A673 (cell line): ENCODE results near the gene SIT1. TPM values are rescaled to one million over a fixed set of nuclear protein-coding genes. Genes with fewer than 3 reads are reported as not detected.

Experiments used
- BruUV-seq: library from RNA; stranded (reverse); fragments of 400-500 nt; replicated peaks from 2 replicates; lab custom pipeline; 2021; lab: Mats Ljungman, UMichigan
- CTCF ChIA-PET: fragments of 300-600 bp; sonication (Branson Sonifier 250); formaldehyde crosslinking; loops from one replicate; lab custom pipeline; 2022; ENCODE audit warnings: antibody characterized with exemption; lab: Charles Lee
- POLR2A ChIA-PET: fragments of 300-600 bp; sonication (Branson Sonifier 250); formaldehyde crosslinking; loops from one replicate; lab custom pipeline; 2022; ENCODE audit warnings: antibody characterized with exemption; ENCODE audit not compliant: low non-redundant PET; lab: Charles Lee
- DNase-seq: peaks from one replicate; pipeline ENCODE4 v3.0.0-alpha.2; 2015; ENCODE audit warnings: low spot score
- H3K27ac ChIP-seq: fragments of 200-600 bp; sonication (generic); 2 replicates; pipeline ENCODE4 v1.5.1; 2016; ENCODE audit warnings: mixed run types, low read depth, mild to moderate bottlenecking, mixed read lengths, antibody characterized with exemption, low read length; ENCODE audit not compliant: poor library complexity, severe bottlenecking
- H3K27me3 ChIP-seq: fragments of 200-600 bp; sonication (generic); replicated peaks from 2 replicates; pipeline ENCODE4 v1.6.1; 2017; ENCODE audit warnings: mixed run types, low read depth, mild to moderate bottlenecking, mixed read lengths, antibody characterized with exemption, low read length; ENCODE audit not compliant: insufficient read depth, poor library complexity
- H3K36me3 ChIP-seq: fragments of 200-600 bp; sonication (generic); 2 replicates; pipeline ENCODE4 v1.6.1; 2016; ENCODE audit warnings: mixed run types, mild to moderate bottlenecking, mixed read lengths, antibody characterized with exemption, low read length; ENCODE audit not compliant: insufficient read depth, poor library complexity, severe bottlenecking
- H3K4me1 ChIP-seq: fragments of 200-600 bp; sonication (generic); 2 replicates; pipeline ENCODE4 v1.6.1; 2017; ENCODE audit warnings: mixed run types, mild to moderate bottlenecking, mixed read lengths, antibody characterized with exemption, low read length; ENCODE audit not compliant: insufficient read depth, poor library complexity, severe bottlenecking
- H3K4me3 ChIP-seq: fragments of 200-600 bp; sonication (generic); 2 replicates; pipeline ENCODE4 v1.5.1; 2016; ENCODE audit warnings: low read depth, mixed run types, mild to moderate bottlenecking, mixed read lengths, low read length; ENCODE audit not compliant: poor library complexity, severe bottlenecking
- H3K9me3 ChIP-seq: fragments of 200-600 bp; sonication (generic); 2 replicates; pipeline ENCODE4 v1.6.1; 2016; ENCODE audit warnings: mixed run types, low read depth, mild to moderate bottlenecking, mixed read lengths, antibody characterized with exemption, low read length; ENCODE audit not compliant: poor library complexity, severe bottlenecking
- EZH2 ChIP-seq: fragments of 200-600 bp; sonication (generic); IDR thresholded peaks from 2 replicates; pipeline ENCODE4 v1.6.1; 2017; ENCODE audit warnings: borderline replicate concordance, low read depth, mild to moderate bottlenecking, mixed read lengths, antibody characterized with exemption, low read length; ENCODE audit not compliant: poor library complexity, severe bottlenecking
- intact Hi-C: fragments of 100-400 bp; cut with micrococcal nuclease; formaldehyde crosslinking; loops from one replicate; pipeline ENCODE4 v1.10.0; 2022; ENCODE audit not compliant: unreplicated experiment
- total RNA-seq: library from RNA; stranded (reverse); gene quantifications from 2 replicates; pipeline ENCODE4 v1.2.3, GENCODE V29; 2021
- TF ChIP-seq, protein P1 (sequence below): fragments of 300-800, 200-600 bp; sonication (generic); conservative IDR thresholded peaks from 2 replicates; pipeline ENCODE4 v1.5.1; 2017; ENCODE audit warnings: low read depth, mild to moderate bottlenecking, antibody characterized with exemption, low read length, moderate library complexity, mixed read lengths

Gene SIT1
- total RNA-seq, 1 experiment from 2014 or later, result not detected

DNA sequence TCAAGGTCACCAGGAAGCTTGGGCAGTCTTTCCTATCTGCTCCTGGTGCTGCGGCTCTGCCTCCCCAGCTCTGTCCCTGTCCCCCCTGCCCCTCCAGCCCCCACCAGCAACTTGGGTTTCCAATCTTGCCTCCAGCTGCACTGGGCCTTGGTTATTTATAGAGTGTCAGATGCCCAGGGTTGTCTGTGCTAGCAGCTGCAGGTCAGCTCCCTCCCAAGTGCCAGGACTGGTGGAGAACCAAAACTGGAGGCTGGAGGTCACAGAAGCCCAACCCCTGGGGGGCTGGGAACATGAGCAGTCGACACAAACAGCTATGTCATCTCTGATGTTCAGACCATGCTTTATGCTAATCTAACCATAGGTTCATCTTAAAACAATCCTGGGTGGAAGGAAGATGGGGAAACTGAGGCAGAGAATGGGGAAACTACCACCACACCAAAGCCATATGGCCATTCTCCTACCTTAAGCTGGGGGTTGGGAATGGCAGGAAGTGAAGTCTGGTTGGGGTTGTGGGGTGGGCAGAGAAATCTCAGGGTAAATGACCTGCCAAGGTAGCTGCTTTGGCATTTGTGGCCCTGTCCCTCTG, 37.3 kb upstream of the SIT1 start:
- DNase-seq, result no peak
- Histone ChIP-seq H3K9me3 (no peaks in the 10 kb centered on the region), H3K36me3 (peaks cover 5% of the 10 kb centered on the region), H3K4me3 (no peak overlapping the region), H3K4me1 (peaks cover 25% of the 10 kb centered on the region), H3K27ac (no peak overlapping the region), H3K27me3 (no peaks in the 10 kb centered on the region)
- CTCF ChIA-PET, result interaction anchor here (0.5 to 1.2 kb wide), 3 partner anchors 9 to 42 kb away, joined by 4 to 7 read pairs (median 6); no protein-coding TSS in a partner anchor
- BruUV-seq, result no TSS peak
- POLR2A ChIA-PET, result no interaction called here
- intact Hi-C loops, result no loop called here
- no peak for TF ChIP-seq EZH2
- TF ChIP-seq, protein P1, sequence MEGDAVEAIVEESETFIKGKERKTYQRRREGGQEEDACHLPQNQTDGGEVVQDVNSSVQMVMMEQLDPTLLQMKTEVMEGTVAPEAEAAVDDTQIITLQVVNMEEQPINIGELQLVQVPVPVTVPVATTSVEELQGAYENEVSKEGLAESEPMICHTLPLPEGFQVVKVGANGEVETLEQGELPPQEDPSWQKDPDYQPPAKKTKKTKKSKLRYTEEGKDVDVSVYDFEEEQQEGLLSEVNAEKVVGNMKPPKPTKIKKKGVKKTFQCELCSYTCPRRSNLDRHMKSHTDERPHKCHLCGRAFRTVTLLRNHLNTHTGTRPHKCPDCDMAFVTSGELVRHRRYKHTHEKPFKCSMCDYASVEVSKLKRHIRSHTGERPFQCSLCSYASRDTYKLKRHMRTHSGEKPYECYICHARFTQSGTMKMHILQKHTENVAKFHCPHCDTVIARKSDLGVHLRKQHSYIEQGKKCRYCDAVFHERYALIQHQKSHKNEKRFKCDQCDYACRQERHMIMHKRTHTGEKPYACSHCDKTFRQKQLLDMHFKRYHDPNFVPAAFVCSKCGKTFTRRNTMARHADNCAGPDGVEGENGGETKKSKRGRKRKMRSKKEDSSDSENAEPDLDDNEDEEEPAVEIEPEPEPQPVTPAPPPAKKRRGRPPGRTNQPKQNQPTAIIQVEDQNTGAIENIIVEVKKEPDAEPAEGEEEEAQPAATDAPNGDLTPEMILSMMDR, result no peak

- no peaks in the 10 kb centered on the region for H3K9me3 ChIP-seq
- H3K27me3 ChIP-seq, result no peaks in the 10 kb centered on the region
- peaks cover 5% of the 10 kb centered on the region for H3K36me3 ChIP-seq
- DNase-seq, result no peak
- ChIA-PET CTCF (interaction anchor here (1.2 kb wide), 1 partner anchor 9 kb away, joined by 6 read pairs; no protein-coding TSS in a partner anchor), POLR2A (no interaction called here)
- TF ChIP-seq, protein P1, result no peak
- TF ChIP-seq EZH2, result no peak
- no peak overlapping the region for H3K4me3 ChIP-seq
- peaks cover 25% of the 10 kb centered on the region for H3K4me1 ChIP-seq
- no TSS peak for BruUV-seq
- intact Hi-C loops, result no loop called here
- H3K27ac ChIP-seq, result no peak overlapping the region
These were observed 36.6 kb upstream of the SIT1 start for GRCh38 chr9:35687306-35687705.

DNA sequence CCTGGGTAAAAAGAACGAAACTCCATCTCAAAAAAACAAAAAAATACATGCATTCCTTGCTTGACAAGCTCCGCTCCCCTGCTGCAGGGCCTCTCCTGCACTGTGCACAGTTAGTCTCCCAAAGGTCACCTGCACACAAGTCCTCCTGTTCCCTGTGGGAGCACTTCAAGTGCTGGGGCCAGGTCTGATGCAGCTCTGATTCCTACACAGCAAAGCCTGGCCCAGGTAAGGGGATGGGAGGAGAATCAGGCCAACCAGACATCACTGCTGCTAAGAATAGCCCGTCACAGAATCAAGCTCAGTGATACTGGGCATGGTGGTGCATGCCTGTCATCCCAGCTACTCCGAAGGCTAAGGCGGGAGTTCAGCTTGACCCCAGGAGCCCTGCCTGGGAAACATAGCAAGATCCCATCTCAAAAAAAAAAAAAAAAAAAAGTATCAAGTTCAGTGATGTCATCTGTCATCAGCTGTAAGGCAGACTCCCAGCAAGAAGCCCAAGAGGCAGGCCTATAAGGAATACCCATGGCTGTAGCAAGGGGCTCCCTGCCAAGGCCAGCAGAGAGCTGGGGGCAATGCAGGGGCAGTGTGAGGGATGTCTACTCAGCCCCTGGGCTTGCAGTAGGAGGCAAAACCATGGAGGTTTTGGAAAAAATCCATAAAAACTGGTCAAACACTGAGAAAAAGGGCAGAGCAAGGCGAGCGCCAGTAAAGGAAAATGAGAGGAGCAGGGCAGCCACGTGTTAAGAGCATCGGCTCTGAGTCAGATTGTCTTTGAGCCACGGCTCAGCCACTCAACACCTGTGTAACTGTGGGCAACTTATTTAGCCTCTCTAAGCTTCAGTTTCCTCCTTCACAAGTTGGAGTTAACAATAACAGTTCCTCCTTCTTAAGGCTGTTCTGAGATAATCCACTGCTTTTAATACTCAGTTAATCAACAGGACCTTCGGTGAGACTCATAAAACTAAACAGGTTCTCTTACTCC, 35.8 kb upstream of the SIT1 start:
- no peak overlapping the region for H3K27ac ChIP-seq
- peaks cover 5% of the 10 kb centered on the region for H3K36me3 ChIP-seq
- no peak overlapping the region for H3K4me3 ChIP-seq
- H3K9me3 ChIP-seq, result no peaks in the 10 kb centered on the region
- H3K4me1 ChIP-seq, result peaks cover 25% of the 10 kb centered on the region
- ChIA-PET CTCF (interaction anchor here (0.7 kb wide), 1 partner anchor 306 kb away, joined by 12 read pairs; no protein-coding TSS in a partner anchor), POLR2A (no interaction called here)
- no peaks in the 10 kb centered on the region for H3K27me3 ChIP-seq
- no peak for DNase-seq
- intact Hi-C loops, result no loop called here
- TF ChIP-seq EZH2, result no peak
- TF ChIP-seq, protein P1, result no peak
- no TSS peak for BruUV-seq
